Measurements from ENCODE around the gene SCAND1. TPM values are rescaled to one million over a fixed set of nuclear protein-coding genes. Genes with fewer than 3 reads are reported as not detected.
"Not testable (repeated sequence)": the region's sequence is repeated elsewhere in the genome, so short reads cannot be mapped to it uniquely, and the experiment has no call there.

Gene SCAND1
- total RNA-seq, 1 donor from 2014 or later, result 86.2 TPM

- H3K9me3 Mint-ChIP-seq (ENCODE audit: unreplicated experiment), result no peaks in the 10 kb centered on the region
- no peak overlapping the region for H3K27ac Mint-ChIP-seq (ENCODE audit: unreplicated experiment)
- TF ChIP-seq CTCF (IDR thresholded peaks at IDR 0.05; ENCODE audit: unreplicated experiment), result no peak
- no peak for DNase-seq (ENCODE audit: low spot score)
- peaks cover 11% of the 10 kb centered on the region for H3K4me1 Mint-ChIP-seq (ENCODE audit: unreplicated experiment)
- no peak overlapping the region for H3K4me3 Mint-ChIP-seq (ENCODE audit: unreplicated experiment)
- no peaks in the 10 kb centered on the region for H3K36me3 Mint-ChIP-seq (ENCODE audit: low read depth, unreplicated experiment)
- H3K27me3 Mint-ChIP-seq (ENCODE audit: unreplicated experiment), result no peaks in the 10 kb centered on the region
These were observed 18.2 kb upstream of the SCAND1 start for GRCh38 chr20:35972462-35972861.

- Mint-ChIP-seq H3K27ac (ENCODE audit: unreplicated experiment) (no peak overlapping the region), H3K27me3 (ENCODE audit: unreplicated experiment) (no peaks in the 10 kb centered on the region), H3K4me1 (ENCODE audit: unreplicated experiment) (peaks cover 11% of the 10 kb centered on the region), H3K9me3 (ENCODE audit: unreplicated experiment) (no peaks in the 10 kb centered on the region), H3K36me3 (ENCODE audit: low read depth, unreplicated experiment) (no peaks in the 10 kb centered on the region), H3K4me3 (ENCODE audit: unreplicated experiment) (no peak overlapping the region)
- DNase-seq (ENCODE audit: low spot score), result no peak
- no peak for TF ChIP-seq CTCF (IDR thresholded peaks at IDR 0.05; ENCODE audit: unreplicated experiment)
These were observed 17.7 kb upstream of the SCAND1 start for GRCh38 chr20:35971981-35972380.

GRCh38 chr20:35968930-35969329 lies 14.6 kb upstream of the SCAND1 start:
- Mint-ChIP-seq H3K27ac (ENCODE audit: unreplicated experiment) (no peak overlapping the region), H3K36me3 (ENCODE audit: low read depth, unreplicated experiment) (no peaks in the 10 kb centered on the region), H3K27me3 (ENCODE audit: unreplicated experiment) (no peaks in the 10 kb centered on the region), H3K4me3 (ENCODE audit: unreplicated experiment) (no peak overlapping the region), H3K4me1 (ENCODE audit: unreplicated experiment) (no peaks in the 10 kb centered on the region), H3K9me3 (ENCODE audit: unreplicated experiment) (no peaks in the 10 kb centered on the region)
- TF ChIP-seq CTCF (IDR thresholded peaks at IDR 0.05; ENCODE audit: unreplicated experiment), result no peak
- no peak for DNase-seq (ENCODE audit: low spot score)

- Mint-ChIP-seq H3K4me3 (ENCODE audit: unreplicated experiment) (no peak within 1 kb of the TSS), H3K9me3 (ENCODE audit: unreplicated experiment) (no peaks in the 10 kb centered on the region), H3K4me1 (ENCODE audit: unreplicated experiment) (no peaks in the 10 kb centered on the region), H3K36me3 (ENCODE audit: low read depth, unreplicated experiment) (no peaks in the 10 kb centered on the region), H3K27ac (ENCODE audit: unreplicated experiment) (no peak within 1 kb of the TSS), H3K27me3 (ENCODE audit: unreplicated experiment) (no peaks in the 10 kb centered on the region)
- no peak for TF ChIP-seq CTCF (IDR thresholded peaks at IDR 0.05; ENCODE audit: unreplicated experiment)
- no peak for DNase-seq (ENCODE audit: low spot score)
These were observed 13.8 kb upstream of the SCAND1 start, which contains the start of gene CNBD2 for GRCh38 chr20:35967979-35968640. Gene CNBD2, plus strand, starts transcription at chr20:35968590. Its CDS starts 173 bp downstream, at chr20:35968763.

GRCh38 chr20:35963878-35964277 lies 9.6 kb upstream of the SCAND1 start:
- Mint-ChIP-seq H3K4me3 (ENCODE audit: unreplicated experiment) (no peak overlapping the region), H3K9me3 (ENCODE audit: unreplicated experiment) (no peaks in the 10 kb centered on the region), H3K27me3 (ENCODE audit: unreplicated experiment) (no peaks in the 10 kb centered on the region), H3K4me1 (ENCODE audit: unreplicated experiment) (no peaks in the 10 kb centered on the region), H3K27ac (ENCODE audit: unreplicated experiment) (no peak overlapping the region), H3K36me3 (ENCODE audit: low read depth, unreplicated experiment) (no peaks in the 10 kb centered on the region)
- TF ChIP-seq CTCF (IDR thresholded peaks at IDR 0.05; ENCODE audit: unreplicated experiment), result no peak
- no peak for DNase-seq (ENCODE audit: low spot score)

GRCh38 chr20:35959291-35959690 lies 5.0 kb upstream of the SCAND1 start:
- not testable (repeated sequence) for H3K4me1 Mint-ChIP-seq (ENCODE audit: unreplicated experiment); H3K9me3 Mint-ChIP-seq (ENCODE audit: unreplicated experiment); H3K27me3 Mint-ChIP-seq (ENCODE audit: unreplicated experiment); DNase-seq (ENCODE audit: low spot score); H3K4me3 Mint-ChIP-seq (ENCODE audit: unreplicated experiment); H3K27ac Mint-ChIP-seq (ENCODE audit: unreplicated experiment); H3K36me3 Mint-ChIP-seq (ENCODE audit: low read depth, unreplicated experiment)
